MM.1S (cell line): ENCODE data around the gene EDA2R.

ENCODE experiments used
- DNase-seq: peaks from one replicate; pipeline ENCODE4 v3.0.0-alpha.2; 2015
- H2AFZ ChIP-seq: fragments of 300-600 bp; sonication (generic); 2 replicates; pipeline ENCODE4 v1.6.0; 2016; ENCODE audit warnings: antibody characterized with exemption, low read length
- H3F3A ChIP-seq: fragments of 300-600 bp; sonication (generic); 2 replicates; pipeline ENCODE4 v1.6.1; 2016; ENCODE audit warnings: mild to moderate bottlenecking, antibody characterized with exemption, low read length, moderate library complexity, mixed read lengths; ENCODE audit not compliant: insufficient read depth
- H3K27ac ChIP-seq: fragments of 300-600 bp; sonication (generic); 2 replicates; pipeline ENCODE4 v1.5.1; 2016; ENCODE audit warnings: mild to moderate bottlenecking, low read length
- H3K27me3 ChIP-seq: fragments of 300-600 bp; sonication (generic); replicated peaks from 2 replicates; pipeline ENCODE4 v1.6.0; 2016; ENCODE audit warnings: low read length; ENCODE audit not compliant: insufficient read depth
- H3K36me3 ChIP-seq: fragments of 300-600 bp; sonication (generic); replicated peaks from 2 replicates; pipeline ENCODE4 v1.6.1; 2016; ENCODE audit warnings: mild to moderate bottlenecking, low read length, mixed read lengths; ENCODE audit not compliant: insufficient read depth
- H3K4me1 ChIP-seq: fragments of 300-600 bp; sonication (generic); 2 replicates; pipeline ENCODE4 v1.6.1; 2016; ENCODE audit warnings: low read length, mixed read lengths
- H3K4me2 ChIP-seq: fragments of 300-600 bp; sonication (generic); 2 replicates; pipeline ENCODE4 v1.6.0; 2016; ENCODE audit warnings: low read depth, low read length
- H3K4me3 ChIP-seq: fragments of 300-600 bp; sonication (generic); 2 replicates; pipeline ENCODE4 v1.5.1; 2016; ENCODE audit warnings: low read length, mixed read lengths
- H3K79me2 ChIP-seq: fragments of 300-600 bp; sonication (generic); 2 replicates; pipeline ENCODE4 v1.6.1; 2016; ENCODE audit warnings: mixed run types, low read length, mixed read lengths
- H3K9ac ChIP-seq: fragments of 300-600 bp; sonication (generic); 2 replicates; pipeline ENCODE4 v1.6.1; 2016; ENCODE audit warnings: low read length, mixed read lengths
- H3K9me2 ChIP-seq: fragments of 300-600 bp; sonication (generic); replicated peaks from 2 replicates; pipeline ENCODE4 v1.6.1; 2016; ENCODE audit warnings: mild to moderate bottlenecking, low read length, mixed read lengths; ENCODE audit not compliant: insufficient read depth
- H3K9me3 ChIP-seq: fragments of 300-600 bp; sonication (generic); replicated peaks from 2 replicates; pipeline ENCODE4 v1.6.1; 2016; ENCODE audit warnings: mild to moderate bottlenecking, low read length, mixed read lengths; ENCODE audit not compliant: insufficient read depth
- H4K20me1 ChIP-seq: fragments of 300-600 bp; sonication (generic); 2 replicates; pipeline ENCODE4 v1.6.1; 2016; ENCODE audit warnings: mild to moderate bottlenecking, low read length, moderate library complexity, mixed read lengths; ENCODE audit not compliant: insufficient read depth
- EZH2 ChIP-seq: fragments of 300-600 bp; sonication (generic); optimal IDR thresholded peaks from 2 replicates; pipeline ENCODE3; 2017; ENCODE audit warnings: low read depth, mild to moderate bottlenecking, antibody characterized with exemption, low read length, mixed read lengths
- EZH2phosphoT487 ChIP-seq: fragments of 300-600 bp; sonication (generic); IDR thresholded peaks from 2 replicates; pipeline ENCODE4 v1.6.1; 2018; ENCODE audit warnings: antibody characterized with exemption, low read length
- TF ChIP-seq, protein P1 (sequence below): fragments of 300-600 bp; sonication (generic); IDR thresholded peaks from 2 replicates; pipeline ENCODE4 v1.5.1; 2016; ENCODE audit warnings: antibody characterized with exemption, low read length, mixed read lengths

The EDA2R gene, protein sequence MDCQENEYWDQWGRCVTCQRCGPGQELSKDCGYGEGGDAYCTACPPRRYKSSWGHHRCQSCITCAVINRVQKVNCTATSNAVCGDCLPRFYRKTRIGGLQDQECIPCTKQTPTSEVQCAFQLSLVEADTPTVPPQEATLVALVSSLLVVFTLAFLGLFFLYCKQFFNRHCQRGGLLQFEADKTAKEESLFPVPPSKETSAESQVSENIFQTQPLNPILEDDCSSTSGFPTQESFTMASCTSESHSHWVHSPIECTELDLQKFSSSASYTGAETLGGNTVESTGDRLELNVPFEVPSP

DNA sequence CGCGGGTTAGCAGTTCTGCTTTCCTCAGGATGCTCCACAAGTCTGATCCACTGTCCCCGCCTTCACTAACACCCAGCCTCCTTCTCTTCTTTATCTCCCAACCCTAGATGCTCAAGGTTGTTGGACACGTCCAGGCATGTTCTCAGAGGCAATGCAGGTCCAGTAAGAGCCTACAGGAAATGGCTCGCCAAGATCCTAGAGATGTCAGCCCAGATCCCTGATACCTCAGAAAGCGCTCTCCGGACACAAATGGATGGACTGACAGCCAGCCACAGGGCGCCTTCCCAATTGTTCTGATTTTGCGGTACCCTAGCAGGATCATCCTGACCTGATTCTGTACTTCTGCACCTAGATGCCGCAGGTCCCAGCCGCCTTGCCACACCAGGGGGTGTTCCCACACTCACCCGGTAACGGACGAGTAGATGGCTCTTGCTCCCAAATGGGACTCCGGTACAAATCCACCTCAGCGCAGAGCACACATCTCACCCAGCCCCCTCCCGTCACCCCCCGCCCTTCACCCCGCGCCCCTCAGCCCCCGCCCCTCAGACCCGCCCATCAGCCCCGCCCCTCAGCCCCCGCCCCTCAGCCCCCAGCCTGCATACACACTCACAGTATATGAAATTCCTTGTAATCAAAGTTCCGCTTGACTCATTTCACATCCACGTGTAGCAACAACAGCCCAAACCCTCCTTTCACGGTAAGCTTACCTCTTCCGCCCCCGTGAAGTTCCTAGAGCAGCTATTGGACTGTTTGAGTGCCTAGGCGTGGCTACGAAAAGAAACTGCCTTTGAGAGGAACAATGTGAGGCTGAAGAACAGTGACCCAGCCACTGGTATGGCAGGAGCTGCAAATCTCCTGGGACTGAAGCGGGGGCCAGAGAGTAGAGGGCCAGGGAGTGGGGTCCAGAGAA is at the start of gene EDA2R:
Gene EDA2R (minus strand): TSS at position 488 of the 910 bp plus-strand sequence. CDS start 23,058 bp downstream, outside the sequence.
- Histone ChIP-seq H3K27ac (no peak within 1 kb of the TSS), H3K9me3 (no peaks in the 10 kb centered on the region), H4K20me1 (no peaks in the 10 kb centered on the region), H2AFZ (peak within 1 kb of the TSS; percentile 61), H3K9ac (peak within 1 kb of the TSS; percentile 16; the same call in 1 of the 2 replicates), H3K36me3 (no peaks in the 10 kb centered on the region; the same call in 1 of the 2 replicates), H3K4me1 (no peaks in the 10 kb centered on the region), H3K4me2 (peak within 1 kb of the TSS; percentile 72), H3K4me3 (peak within 1 kb of the TSS; percentile 62), H3F3A (no peaks in the 10 kb centered on the region), H3K79me2 (no peaks in the 10 kb centered on the region), H3K27me3 (no peaks in the 10 kb centered on the region), H3K9me2 (no peaks in the 10 kb centered on the region)
- TF ChIP-seq EZH2 (no peak), EZH2phosphoT487 (no peak)
- TF ChIP-seq, protein P1, sequence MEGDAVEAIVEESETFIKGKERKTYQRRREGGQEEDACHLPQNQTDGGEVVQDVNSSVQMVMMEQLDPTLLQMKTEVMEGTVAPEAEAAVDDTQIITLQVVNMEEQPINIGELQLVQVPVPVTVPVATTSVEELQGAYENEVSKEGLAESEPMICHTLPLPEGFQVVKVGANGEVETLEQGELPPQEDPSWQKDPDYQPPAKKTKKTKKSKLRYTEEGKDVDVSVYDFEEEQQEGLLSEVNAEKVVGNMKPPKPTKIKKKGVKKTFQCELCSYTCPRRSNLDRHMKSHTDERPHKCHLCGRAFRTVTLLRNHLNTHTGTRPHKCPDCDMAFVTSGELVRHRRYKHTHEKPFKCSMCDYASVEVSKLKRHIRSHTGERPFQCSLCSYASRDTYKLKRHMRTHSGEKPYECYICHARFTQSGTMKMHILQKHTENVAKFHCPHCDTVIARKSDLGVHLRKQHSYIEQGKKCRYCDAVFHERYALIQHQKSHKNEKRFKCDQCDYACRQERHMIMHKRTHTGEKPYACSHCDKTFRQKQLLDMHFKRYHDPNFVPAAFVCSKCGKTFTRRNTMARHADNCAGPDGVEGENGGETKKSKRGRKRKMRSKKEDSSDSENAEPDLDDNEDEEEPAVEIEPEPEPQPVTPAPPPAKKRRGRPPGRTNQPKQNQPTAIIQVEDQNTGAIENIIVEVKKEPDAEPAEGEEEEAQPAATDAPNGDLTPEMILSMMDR: no peak
- DNase-seq: peak; percentile 71

DNA sequence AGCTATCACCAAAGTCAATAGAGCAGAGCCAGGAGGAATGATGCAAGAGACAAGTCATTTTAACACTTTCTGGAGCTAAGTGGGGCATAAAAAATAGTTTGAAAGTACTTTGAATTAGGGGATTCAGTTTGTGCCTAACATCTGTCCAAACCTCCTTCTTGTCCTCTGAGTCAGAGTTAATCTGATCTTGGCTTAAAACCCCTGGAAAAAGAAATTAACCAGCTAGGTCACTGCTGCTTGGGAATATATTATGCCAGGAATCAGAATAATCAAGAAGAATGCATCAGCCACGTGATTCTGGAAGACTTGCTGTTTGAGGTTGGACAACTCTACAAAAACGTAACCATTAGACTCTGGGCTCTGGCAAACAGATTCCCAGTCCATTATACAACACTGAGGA is 45.3 kb upstream of the EDA2R start:
- Histone ChIP-seq H3F3A (no peaks in the 10 kb centered on the region), H4K20me1 (no peaks in the 10 kb centered on the region), H3K36me3 (no peaks in the 10 kb centered on the region), H3K4me3 (no peak overlapping the region), H3K27me3 (no peaks in the 10 kb centered on the region), H3K4me1 (no peaks in the 10 kb centered on the region), H3K9me3 (no peaks in the 10 kb centered on the region), H3K79me2 (no peaks in the 10 kb centered on the region), H3K9ac (no peak overlapping the region), H3K27ac (no peak overlapping the region), H3K4me2 (no peak overlapping the region), H3K9me2 (no peaks in the 10 kb centered on the region), H2AFZ (no peak overlapping the region)
- TF ChIP-seq, protein P1: no peak
- no peak for TF ChIP-seq EZH2
- TF ChIP-seq EZH2phosphoT487: no peak
- DNase-seq: no peak

DNA sequence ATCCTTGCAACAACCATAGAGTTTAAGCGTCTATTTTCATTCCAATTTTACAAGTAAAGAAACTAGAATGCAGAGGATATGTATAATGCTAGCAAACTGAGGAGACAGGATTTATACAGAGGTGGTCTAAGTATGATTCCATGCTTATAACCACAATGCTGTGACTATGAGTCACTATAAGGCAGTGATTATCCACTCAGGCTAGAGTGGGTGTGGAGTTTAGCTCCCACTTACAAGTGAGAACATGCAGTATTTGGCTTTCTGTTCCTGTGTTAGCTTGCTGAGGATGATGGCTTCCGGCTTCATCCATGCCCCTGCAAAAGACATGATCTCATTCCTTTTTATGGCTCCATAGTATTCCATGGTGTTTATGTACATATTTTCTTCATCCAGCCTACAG is 41.6 kb upstream of the EDA2R start:
- Histone ChIP-seq H3K9me3 (no peaks in the 10 kb centered on the region), H3K9me2 (no peaks in the 10 kb centered on the region), H3K79me2 (no peaks in the 10 kb centered on the region), H2AFZ (no peak overlapping the region), H3K27me3 (no peaks in the 10 kb centered on the region), H3K36me3 (no peaks in the 10 kb centered on the region), H4K20me1 (no peaks in the 10 kb centered on the region), H3K4me1 (peaks cover 22% of the 10 kb centered on the region), H3F3A (no peaks in the 10 kb centered on the region), H3K27ac (no peak overlapping the region), H3K9ac (no peak overlapping the region), H3K4me3 (no peak overlapping the region), H3K4me2 (no peak overlapping the region)
- no peak for TF ChIP-seq EZH2
- TF ChIP-seq, protein P1: no peak
- TF ChIP-seq EZH2phosphoT487: no peak
- DNase-seq: no peak
